OCI-LY7 (cell line): ENCODE data around the gene PTPN9. TPM values are rescaled to one million over a fixed set of nuclear protein-coding genes. Genes with fewer than 3 reads are reported as not detected.

Experiments
- BruUV-seq: library from RNA; stranded (reverse); fragments of 400-500 nt; replicated peaks from 2 replicates; lab custom pipeline; 2021; lab: Mats Ljungman, UMichigan
- CTCF ChIA-PET: fragments of 300-600 bp; sonication (Branson Sonifier 250); formaldehyde crosslinking; loops from one replicate; lab custom pipeline; 2022; ENCODE audit warnings: antibody characterized with exemption; ENCODE audit not compliant: unreplicated experiment; lab: Charles Lee
- POLR2A ChIA-PET: fragments of 300-600 bp; sonication (Branson Sonifier 250); formaldehyde crosslinking; loops from one replicate; lab custom pipeline; 2022; ENCODE audit warnings: antibody characterized with exemption; lab: Charles Lee
- DNase-seq: peaks from one replicate; pipeline ENCODE4 v3.0.0-alpha.2; 2015; ENCODE audit warnings: low spot score
- H2AFZ ChIP-seq: fragments of 200-600 bp; sonication (generic), shearing (Covaris generic); 2 replicates; pipeline ENCODE4 v1.6.1; 2014; ENCODE audit warnings: mild to moderate bottlenecking, antibody characterized with exemption, low read length, moderate library complexity
- H3K27ac ChIP-seq: fragments of 200-600 bp; sonication (generic); 2 replicates; pipeline ENCODE4 v1.5.1; 2014; ENCODE audit warnings: mixed run types, low read depth, mild to moderate bottlenecking, moderate library complexity, low read length, inconsistent platforms; ENCODE audit not compliant: poor library complexity, severe bottlenecking
- H3K36me3 ChIP-seq: fragments of 200-600 bp; sonication (generic); 2 replicates; pipeline ENCODE4 v1.6.1; 2014; ENCODE audit warnings: mild to moderate bottlenecking, antibody characterized with exemption, low read length, moderate library complexity, mixed read lengths; ENCODE audit not compliant: insufficient read depth
- H3K4me1 ChIP-seq: fragments of 200-600 bp; sonication (generic); 2 replicates; pipeline ENCODE4 v1.5.1; 2014; ENCODE audit warnings: mild to moderate bottlenecking, low read length; ENCODE audit not compliant: insufficient read depth, poor library complexity, severe bottlenecking
- H3K4me2 ChIP-seq: fragments of 200-600 bp; sonication (generic); 2 replicates; pipeline ENCODE4 v1.6.1; 2014; ENCODE audit warnings: mild to moderate bottlenecking, low read length
- H3K4me3 ChIP-seq: fragments of 200-600 bp; sonication (generic); 2 replicates; pipeline ENCODE4 v1.5.1; 2014; ENCODE audit warnings: mild to moderate bottlenecking, low read depth, low read length; ENCODE audit not compliant: poor library complexity, severe bottlenecking
- H3K79me2 ChIP-seq: fragments of 200-600 bp; sonication (generic); 2 replicates; pipeline ENCODE4 v1.6.1; 2016; ENCODE audit warnings: low read depth, mild to moderate bottlenecking, low read length, moderate library complexity, mixed read lengths; ENCODE audit not compliant: insufficient read depth
- H3K9me2 ChIP-seq: fragments of 200-600 bp; sonication (generic); 2 replicates; pipeline ENCODE4 v1.6.1; 2016; ENCODE audit warnings: mild to moderate bottlenecking, low read length, mixed read lengths; ENCODE audit not compliant: insufficient read depth
- H3K9me3 ChIP-seq: fragments of 200-600 bp; sonication (generic); 2 replicates; pipeline ENCODE4 v1.6.1; 2014; ENCODE audit warnings: mild to moderate bottlenecking, mixed run types, low read length, mixed read lengths
- H4K20me1 ChIP-seq: fragments of 200-600 bp; sonication (generic); 2 replicates; pipeline ENCODE4 v1.6.1; 2014; ENCODE audit warnings: mild to moderate bottlenecking, antibody characterized with exemption, low read length, moderate library complexity, mixed read lengths; ENCODE audit not compliant: insufficient read depth
- CTCF ChIP-seq: fragments of 200-600 bp; sonication (generic); conservative IDR thresholded peaks from 2 replicates; pipeline ENCODE4 v1.5.1; 2014; ENCODE audit warnings: mild to moderate bottlenecking, antibody characterized with exemption, low read length, moderate library complexity, mixed read lengths
- EZH2phosphoT487 ChIP-seq: fragments of 200-600 bp; sonication (generic); IDR thresholded peaks from 2 replicates; pipeline ENCODE4 v1.6.1; 2018; ENCODE audit warnings: low read depth, borderline replicate concordance, mild to moderate bottlenecking, mixed run types, antibody characterized with exemption, low read length, moderate library complexity, mixed read lengths
- intact Hi-C: fragments of 100-400 bp; cut with micrococcal nuclease; formaldehyde crosslinking; loops from one replicate; pipeline ENCODE4 v1.10.0; 2022; ENCODE audit not compliant: unreplicated experiment
- total RNA-seq, 2 experiments: library from RNA; depleted of rRNA in 1 of 2; stranded (reverse); fragments of >200 nt in 1 of 2; shearing (Covaris generic) in 1 of 2; gene quantifications; 2 replicates each; pipeline ENCODE4 v1.2.3, GENCODE V29; 2014 to 2022

Gene PTPN9
- total RNA-seq, 2 experiments from 2014 or later, result 16.5 to 38.5 TPM

- no peak for TF ChIP-seq CTCF
- no peak for TF ChIP-seq EZH2phosphoT487
- no TSS peak for BruUV-seq
- POLR2A ChIA-PET, result no interaction called here
- H3K4me3 ChIP-seq, result no peak overlapping the region
- H3K9me3 ChIP-seq, result no peaks in the 10 kb centered on the region
- H2AFZ ChIP-seq, result no peak overlapping the region
- intact Hi-C loops, result no loop called here
- H3K4me1 ChIP-seq, result peaks cover 17% of the 10 kb centered on the region
- no peak for DNase-seq
- H3K79me2 ChIP-seq, result peaks cover 17% of the 10 kb centered on the region; the same call in 1 of the 2 replicates
- H3K27ac ChIP-seq, result no peak overlapping the region
- H3K36me3 ChIP-seq, result peaks cover 47% of the 10 kb centered on the region
- no peaks in the 10 kb centered on the region for H4K20me1 ChIP-seq
- no peak overlapping the region for H3K4me2 ChIP-seq
- CTCF ChIA-PET, result no interaction called here
- no peaks in the 10 kb centered on the region for H3K9me2 ChIP-seq
Observed at GRCh38 chr15:75622505-75622904, 43.4 kb upstream of the PTPN9 start.

GRCh38 chr15:75620841-75621391 is 41.8 kb upstream of the PTPN9 start:
- no TSS peak for BruUV-seq
- Histone ChIP-seq H2AFZ (no peak overlapping the region), H3K4me1 (peaks cover 4% of the 10 kb centered on the region), H3K4me3 (no peak overlapping the region), H3K4me2 (no peak overlapping the region), H4K20me1 (no peaks in the 10 kb centered on the region), H3K36me3 (peaks cover 63% of the 10 kb centered on the region), H3K79me2 (peaks cover 12% of the 10 kb centered on the region; the same call in 1 of the 2 replicates), H3K9me2 (no peaks in the 10 kb centered on the region), H3K9me3 (no peaks in the 10 kb centered on the region), H3K27ac (no peak overlapping the region)
- no peak for TF ChIP-seq CTCF
- no peak for TF ChIP-seq EZH2phosphoT487
- ChIA-PET POLR2A (interaction anchor here (0.6 to 1.1 kb wide), 4 partner anchors 13 to 204 kb away, joined by 3 to 4 read pairs (median 4); no protein-coding TSS in a partner anchor), CTCF (no interaction called here)
- intact Hi-C loops, result no loop called here
- DNase-seq, result no peak
